Measurements from ENCODE around the gene TMEM151B. TPM values are rescaled to one million over a fixed set of nuclear protein-coding genes. Genes with fewer than 3 reads are reported as not detected.
"Not testable (repeated sequence)": the region's sequence is repeated elsewhere in the genome, so short reads cannot be mapped to it uniquely, and the experiment has no call there.

The TMEM151B gene
- total RNA-seq, 1 experiment from 2014 or later, result not detected

- Histone ChIP-seq H3K9me3 (ENCODE audit: control insufficient read depth in 1 of 2, insufficient read depth in 1 of 2, low read depth in 1 of 2, low read length in 2 of 2) (no peaks in the 10 kb centered on the region), H4K20me1 (ENCODE audit: insufficient read depth) (no peaks in the 10 kb centered on the region), H3K27ac (ENCODE audit: low read depth, low read length) (no peak overlapping the region), H3K27me3 (ENCODE audit: insufficient read depth, low read length) (peaks cover 18% of the 10 kb centered on the region; the same call in 1 of the 2 replicates), H3K9me2 (ENCODE audit: insufficient read depth) (no peaks in the 10 kb centered on the region), H3K9ac (ENCODE audit: low read length) (no peak overlapping the region), H3K4me3 (replicated peaks in 1 of 2; ENCODE audit: low read depth in 1 of 2, low read length in 2 of 2) (no peak overlapping the region), H3K4me1 (ENCODE audit: control insufficient read depth in 1 of 2, insufficient read depth in 2 of 2, low read length in 2 of 2) (peaks cover 6 to 16% of the 10 kb centered on the region in 2 experiments), H2AFZ (ENCODE audit: low read depth, low read length, poor library complexity, severe bottlenecking) (no peak overlapping the region), H3K4me2 (ENCODE audit: low read length) (no peak overlapping the region), H3K79me2 (ENCODE audit: insufficient read depth, low read length) (peaks cover 16% of the 10 kb centered on the region), H3K36me3 (ENCODE audit: control insufficient read depth in 1 of 2, insufficient read depth in 2 of 2, low read length in 2 of 2) (peaks cover 3 to 6% of the 10 kb centered on the region in 2 experiments; a peak in 2 of 4 replicates)
- RAD21 ChIA-PET (ENCODE audit: low non-redundant PET in 1 of 2, low total read pairs in 2 of 2, uncharacterized antibody in 2 of 2, unreplicated experiment in 2 of 2), result no interaction called here
- intact Hi-C loops (cut with micrococcal nuclease), result no loop called here
- no peak for DNase-seq (ENCODE audit: low read depth, low spot score)
- TF ChIP-seq CEBPB (IDR thresholded peaks at IDR 0.05; ENCODE audit: low read depth) (no peak), EGR1 (IDR thresholded peaks at IDR 0.05; ENCODE audit: low read depth) (no peak), POLR2A (IDR thresholded peaks at IDR 0.05; ENCODE audit: borderline replicate concordance, extremely low read depth, insufficient read depth, insufficient read length) (no peak)
- CTCF ChIA-PET, result no interaction called here
- POLR2A ChIA-PET, result no interaction called here
- BruUV-seq (replicated peaks), result no TSS peak
- no peak for ATAC-seq
These were observed 46.2 kb downstream of the TMEM151B start for GRCh38 chr6:44316481-44316880.

DNA sequence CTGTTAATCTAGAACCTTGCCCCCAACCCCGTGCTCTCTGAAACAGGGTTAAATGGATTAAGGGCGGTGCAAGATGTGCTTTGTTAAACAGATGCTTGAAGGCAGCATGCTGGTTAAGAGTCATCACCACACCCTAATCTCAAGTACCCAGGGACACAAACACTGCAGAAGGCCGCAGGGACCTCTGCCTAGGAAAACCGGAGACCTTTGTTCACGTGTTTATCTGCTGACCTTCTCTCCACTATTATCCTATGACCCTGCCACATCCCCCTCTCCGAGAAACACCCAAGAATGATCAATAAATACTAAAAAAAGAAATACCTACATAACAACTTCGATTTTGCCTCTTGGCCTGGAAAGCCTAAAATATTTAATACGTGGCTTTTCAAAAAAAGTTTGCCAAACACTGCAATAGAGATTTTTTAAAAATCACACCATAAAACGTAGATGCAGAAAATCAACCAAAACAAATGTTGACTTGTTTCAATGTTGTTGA, 46.9 kb downstream of the TMEM151B start:
- H3K4me3 ChIP-seq (replicated peaks in 1 of 2; ENCODE audit: low read depth in 1 of 2, low read length in 2 of 2); BruUV-seq (replicated peaks); DNase-seq (ENCODE audit: low read depth, low spot score); POLR2A ChIA-PET; H3K27ac ChIP-seq (ENCODE audit: low read depth, low read length); ATAC-seq; H3K79me2 ChIP-seq (ENCODE audit: insufficient read depth, low read length); H3K4me2 ChIP-seq (ENCODE audit: low read length); H4K20me1 ChIP-seq (ENCODE audit: insufficient read depth); H3K9ac ChIP-seq (ENCODE audit: low read length); RAD21 ChIA-PET (ENCODE audit: low non-redundant PET in 1 of 2, low total read pairs in 2 of 2, uncharacterized antibody in 2 of 2, unreplicated experiment in 2 of 2); CTCF ChIA-PET; H3K4me1 ChIP-seq (ENCODE audit: control insufficient read depth in 1 of 2, insufficient read depth in 2 of 2, low read length in 2 of 2); H3K9me2 ChIP-seq (ENCODE audit: insufficient read depth); H3K36me3 ChIP-seq (ENCODE audit: control insufficient read depth in 1 of 2, insufficient read depth in 2 of 2, low read length in 2 of 2); H3K9me3 ChIP-seq (ENCODE audit: control insufficient read depth in 1 of 2, insufficient read depth in 1 of 2, low read depth in 1 of 2, low read length in 2 of 2); intact Hi-C loops (cut with micrococcal nuclease); H2AFZ ChIP-seq (ENCODE audit: low read depth, low read length, poor library complexity, severe bottlenecking): not testable (repeated sequence)
- peaks cover 18% of the 10 kb centered on the region; the same call in 1 of the 2 replicates for H3K27me3 ChIP-seq (ENCODE audit: insufficient read depth, low read length)

- no peaks in the 10 kb centered on the region for H4K20me1 ChIP-seq (ENCODE audit: insufficient read depth)
- ChIA-PET CTCF (no interaction called here), POLR2A (interaction anchor here (0.7 kb wide), 1 partner anchor 100 kb away, joined by 4 read pairs; no protein-coding TSS in a partner anchor), RAD21 (ENCODE audit: low non-redundant PET in 1 of 2, low total read pairs in 2 of 2, uncharacterized antibody in 2 of 2, unreplicated experiment in 2 of 2) (no interaction called here)
- H3K9ac ChIP-seq (ENCODE audit: low read length), result no peak overlapping the region
- DNase-seq (ENCODE audit: low read depth, low spot score) (no peak), ATAC-seq (no peak)
- no peaks in the 10 kb centered on the region for H3K9me3 ChIP-seq (ENCODE audit: control insufficient read depth in 1 of 2, insufficient read depth in 1 of 2, low read depth in 1 of 2, low read length in 2 of 2)
- H3K9me2 ChIP-seq (ENCODE audit: insufficient read depth), result no peaks in the 10 kb centered on the region
- no peaks in the 10 kb centered on the region for H3K4me1 ChIP-seq (ENCODE audit: control insufficient read depth in 1 of 2, insufficient read depth in 2 of 2, low read length in 2 of 2)
- peaks cover 18% of the 10 kb centered on the region; the same call in 1 of the 2 replicates for H3K27me3 ChIP-seq (ENCODE audit: insufficient read depth, low read length)
- intact Hi-C loops (cut with micrococcal nuclease), result no loop called here
- no peak overlapping the region for H2AFZ ChIP-seq (ENCODE audit: low read depth, low read length, poor library complexity, severe bottlenecking)
- no TSS peak for BruUV-seq (replicated peaks)
- H3K4me3 ChIP-seq (replicated peaks in 1 of 2; ENCODE audit: low read depth in 1 of 2, low read length in 2 of 2), result no peak overlapping the region
- no peak overlapping the region for H3K4me2 ChIP-seq (ENCODE audit: low read length)
- H3K36me3 ChIP-seq (ENCODE audit: control insufficient read depth in 1 of 2, insufficient read depth in 2 of 2, low read length in 2 of 2), result no peaks in the 10 kb centered on the region
- H3K27ac ChIP-seq (ENCODE audit: low read depth, low read length), result no peak overlapping the region
- TF ChIP-seq POLR2AphosphoS5 (IDR thresholded peaks at IDR 0.05; ENCODE audit: low read depth, low read length) (no peak), ZBTB33 (IDR thresholded peaks at IDR 0.05; ENCODE audit: extremely low read depth, insufficient replicate concordance, low read length) (no peak), CTCF (IDR thresholded peaks at IDR 0.05 in 2 of 3, conservative IDR thresholded peaks at IDR 0.05 in 1 of 3; ENCODE audit: borderline replicate concordance in 1 of 3, insufficient read depth in 1 of 3, low read depth in 2 of 3, low read length in 2 of 3) (no peak), SRF (IDR thresholded peaks at IDR 0.05; ENCODE audit: low read depth) (no peak), SIN3A (IDR thresholded peaks at IDR 0.05; ENCODE audit: low read depth) (no peak)
- TF ChIP-seq, protein P1, sequence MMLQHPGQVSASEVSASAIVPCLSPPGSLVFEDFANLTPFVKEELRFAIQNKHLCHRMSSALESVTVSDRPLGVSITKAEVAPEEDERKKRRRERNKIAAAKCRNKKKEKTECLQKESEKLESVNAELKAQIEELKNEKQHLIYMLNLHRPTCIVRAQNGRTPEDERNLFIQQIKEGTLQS (IDR thresholded peaks at IDR 0.05), result no peak
- H3K79me2 ChIP-seq (ENCODE audit: insufficient read depth, low read length), result no peaks in the 10 kb centered on the region
These were observed 51.0 kb downstream of the TMEM151B start for GRCh38 chr6:44321210-44321609.

Data from HCT116 (cell line).